Activated naive CD4-positive, alpha-beta T cell (primary cell): Measurements from ENCODE around the gene LAMA5.

ENCODE experiments used
- DNase-seq, 4 experiments: peaks; one replicate each; lab custom pipeline; 2025; lab: John Stamatoyannopoulos, UW

The LAMA5 gene

GRCh38 chr20:62287759-62288534 is 79.2 kb downstream of the LAMA5 start:
- no peak for DNase-seq

GRCh38 chr20:62287129-62287528 is 80.0 kb downstream of the LAMA5 start:
- no peak for DNase-seq

GRCh38 chr20:62286493-62287064 is 80.5 kb downstream of the LAMA5 start:
- no peak for DNase-seq

GRCh38 chr20:62285722-62286121 is 81.4 kb downstream of the LAMA5 start:
- no peak for DNase-seq

GRCh38 chr20:62285151-62285550 is 82.0 kb downstream of the LAMA5 start:
- no peak for DNase-seq

GRCh38 chr20:62284448-62284847 is 82.7 kb downstream of the LAMA5 start:
- no peak for DNase-seq

GRCh38 chr20:62282877-62283503 is 84.1 kb downstream of the LAMA5 start:
- no peak for DNase-seq

- DNase-seq: no peak
These were observed 85.0 kb downstream of the LAMA5 start for GRCh38 chr20:62282103-62282502.

- DNase-seq: no peak
These were observed 85.8 kb downstream of the LAMA5 start for GRCh38 chr20:62281161-62281933.

- no peak for DNase-seq
These were observed 86.8 kb downstream of the LAMA5 start for GRCh38 chr20:62280303-62280702.

- no peak for DNase-seq
These were observed 89.9 kb downstream of the LAMA5 start for GRCh38 chr20:62277253-62277652.

- no peak for DNase-seq
These were observed 90.7 kb downstream of the LAMA5 start for GRCh38 chr20:62276439-62276838.

GRCh38 chr20:62275219-62275618 is 91.9 kb downstream of the LAMA5 start:
- DNase-seq: no peak

GRCh38 chr20:62274332-62274950 is 92.7 kb downstream of the LAMA5 start:
- DNase-seq: no peak

- DNase-seq: no peak
These were observed 93.7 kb downstream of the LAMA5 start for GRCh38 chr20:62273416-62273815.

GRCh38 chr20:62272200-62272599 is 94.9 kb downstream of the LAMA5 start:
- no peak for DNase-seq

- no peak for DNase-seq
These were observed 97.2 kb downstream of the LAMA5 start for GRCh38 chr20:62269871-62270270.

GRCh38 chr20:62269378-62269777 is 97.7 kb downstream of the LAMA5 start:
- no peak for DNase-seq

GRCh38 chr20:62268228-62268900 is 98.7 kb downstream of the LAMA5 start:
- DNase-seq: no peak

- no peak for DNase-seq
These were observed 99.6 kb downstream of the LAMA5 start for GRCh38 chr20:62267543-62267942.

- no peak for DNase-seq
These were observed 100.3 kb downstream of the LAMA5 start for GRCh38 chr20:62266851-62267250.

- DNase-seq: no peak
These were observed 100.8 kb downstream of the LAMA5 start for GRCh38 chr20:62266340-62266739.
